HepG2 (cell line): ENCODE data around the gene TOX4. TPM values are rescaled to one million over a fixed set of nuclear protein-coding genes. Genes with fewer than 3 reads are reported as not detected.

Source experiments
- BRD4 ChIP-seq: sonication (generic); formaldehyde crosslinking; IDR thresholded peaks from 2 replicates; pipeline ENCODE4 v1.4.0; 2020; ENCODE audit warnings: missing genetic modification reagents
- GRHL1 ChIP-seq: sonication (generic); formaldehyde crosslinking; conservative IDR thresholded peaks from 2 replicates; pipeline ENCODE4 v1.8.0; 2022; ENCODE audit warnings: missing genetic modification reagents
- JUNB ChIP-seq: sonication (generic); formaldehyde crosslinking; IDR thresholded peaks from 2 replicates; pipeline ENCODE4 v1.8.0; 2022; ENCODE audit warnings: missing genetic modification reagents, mild to moderate bottlenecking, borderline replicate concordance
- KDM3A ChIP-seq: IDR thresholded peaks from 2 replicates; pipeline ENCODE4 v1.6.1; 2018; ENCODE audit warnings: low read depth, missing compliant biosample characterization
- MTERF4 ChIP-seq: sonication (generic); formaldehyde crosslinking; IDR thresholded peaks from 2 replicates; pipeline ENCODE4 v1.8.0; 2023; ENCODE audit warnings: mild to moderate bottlenecking, missing genetic modification reagents
- NR0B2 ChIP-seq: sonication (generic); formaldehyde crosslinking; IDR thresholded peaks from 2 replicates; pipeline ENCODE4 v1.4.0; 2020; ENCODE audit warnings: mild to moderate bottlenecking, missing genetic modification reagents
- REPIN1 ChIP-seq: sonication (generic); formaldehyde crosslinking; IDR thresholded peaks from 2 replicates; pipeline ENCODE4 v1.8.0; 2022; ENCODE audit warnings: missing genetic modification reagents, low read depth, mild to moderate bottlenecking, borderline replicate concordance
- SAP130 ChIP-seq: IDR thresholded peaks from 2 replicates; pipeline ENCODE4 v1.6.1; 2016; ENCODE audit warnings: low read depth
- SNRNP70 ChIP-seq: fragments of 200-400 bp; formaldehyde crosslinking; IDR thresholded peaks from 2 replicates; pipeline ENCODE4 v1.6.1; 2017; ENCODE audit warnings: mild to moderate bottlenecking, low read depth, low read length, moderate library complexity
- THYN1 ChIP-seq: sonication (generic); formaldehyde crosslinking; IDR thresholded peaks from 2 replicates; pipeline ENCODE4 v1.8.1; 2023; ENCODE audit warnings: low read depth, mild to moderate bottlenecking, moderate library complexity, missing genetic modification reagents, borderline replicate concordance
- ZC3H4 ChIP-seq: sonication (generic); formaldehyde crosslinking; IDR thresholded peaks from 2 replicates; pipeline ENCODE4 v1.4.0; 2020; ENCODE audit warnings: missing genetic modification reagents, borderline replicate concordance
- ZFYVE20 ChIP-seq: sonication (generic); formaldehyde crosslinking; IDR thresholded peaks from 2 replicates; pipeline ENCODE4 v1.8.0; 2023; ENCODE audit warnings: low read depth, mild to moderate bottlenecking, moderate library complexity, missing genetic modification reagents, borderline replicate concordance
- ZNF510 ChIP-seq: sonication (generic); formaldehyde crosslinking; IDR thresholded peaks from 2 replicates; pipeline ENCODE4 v1.4.0; 2020; ENCODE audit warnings: low read depth, mild to moderate bottlenecking, missing genetic modification reagents
- ZNF570 ChIP-seq: sonication (generic); formaldehyde crosslinking; IDR thresholded peaks from 2 replicates; pipeline ENCODE4 v1.4.0; 2020; ENCODE audit warnings: mild to moderate bottlenecking, missing genetic modification reagents, borderline replicate concordance
- ZNF674 ChIP-seq: sonication (generic); formaldehyde crosslinking; IDR thresholded peaks from 2 replicates; pipeline ENCODE4 v1.5.0; 2020; ENCODE audit warnings: low read depth, mild to moderate bottlenecking, missing genetic modification reagents
- ZNF710 ChIP-seq: sonication (generic); formaldehyde crosslinking; IDR thresholded peaks from 2 replicates; pipeline ENCODE4 v1.5.0; 2020; ENCODE audit warnings: mild to moderate bottlenecking, missing genetic modification reagents, borderline replicate concordance
- polyA plus RNA-seq, 8 experiments: library from polyadenylated mRNA; depleted of rRNA in 3 of 8; stranded (reverse) in 7 of 8; unstranded in 1 of 8; fragments of >200 nt; fragmentation: Illumina TruSeq in 4 of 8; extraction: Trizol in 4 of 8; gene quantifications; 2 replicates each; pipeline versions ENCODE4 v1.2.1 to v1.2.3, GENCODE V29; 2011 to 2016; ENCODE audit warnings: low read depth in 4 of 8, missing spikeins in 1 of 8, mixed read lengths in 1 of 8; ENCODE audit not compliant: insufficient read depth in 1 of 8
- total RNA-seq, 5 experiments: library from RNA; depleted of rRNA; stranded (reverse); fragments of >200 nt; fragmentation: Illumina TruSeq; extraction: Trizol; gene quantifications; 2 replicates each; pipeline ENCODE4 v1.2.3, GENCODE V29; 2016; ENCODE audit warnings: low read depth in 1 of 5

The TOX4 gene
- total and polyA plus RNA-seq, 2 of the 13 experiments (the other 11 are each of a cell fraction or from before 2014, with no cell fraction given): 71.8 to 163 TPM

- TF ChIP-seq ZC3H4 (peak; percentile 78; the same call in 1 of the 2 replicates), KDM3A (peak; percentile 78; the same call in 1 of the 2 replicates), SNRNP70 (no peak), GRHL1 (CRISPR knock-in tag) (no peak), ZNF674 (CRISPR knock-in tag) (no peak), REPIN1 (CRISPR knock-in tag) (peak; percentile 87; the same call in 1 of the 2 replicates), NR0B2 (0 out of 2 replicates have a peak, but pooled peaks have one; percentile 70), BRD4 (CRISPR knock-in tag) (peak; percentile 90), SAP130 (peak; percentile 97), THYN1 (CRISPR knock-in tag) (no peak), ZNF710 (CRISPR knock-in tag) (peak; percentile 37; the same call in 1 of the 2 replicates), JUNB (CRISPR knock-in tag) (no peak), ZNF570 (no peak), MTERF4 (CRISPR knock-in tag) (no peak), ZNF510 (CRISPR knock-in tag) (no peak), ZFYVE20 (CRISPR knock-in tag) (no peak)
These were observed 39.7 kb upstream of the TOX4 start (continued) for GRCh38 chr14:21437063-21437901.
